Measurements from ENCODE around the gene BAIAP2L1. TPM values are rescaled to one million over a fixed set of nuclear protein-coding genes. Genes with fewer than 3 reads are reported as not detected.

The BAIAP2L1 gene
- polyA plus RNA-seq, 1 donor (not counting 4 experiments of a cell fraction or from before 2014, with no cell fraction given) = 41.7 TPM

- Histone ChIP-seq H3K79me2 (ENCODE audit: control insufficient read depth, insufficient read depth, low read length) (peaks cover 17% of the 10 kb centered on the region), H2AFZ (ENCODE audit: control insufficient read depth, low read length) (no peak overlapping the region), H3K9me3 (ENCODE audit: control insufficient read depth, low read depth, low read length) (no peaks in the 10 kb centered on the region), H3K4me3 (ENCODE audit: control insufficient read depth in 2 of 3, extremely low read depth in 1 of 3, insufficient read depth in 2 of 3, low read depth in 1 of 3, low read length in 3 of 3) (no peak overlapping the region), H3K9me1 (ENCODE audit: control insufficient read depth, extremely low read depth, insufficient read depth, low read length) (no peaks in the 10 kb centered on the region), H3K27ac (ENCODE audit: control insufficient read depth, insufficient read depth, low read length) (no peak overlapping the region), H3K4me1 (ENCODE audit: control insufficient read depth, extremely low read depth, insufficient read depth, low read length) (peaks cover 8% of the 10 kb centered on the region), H3K9ac (ENCODE audit: control insufficient read depth, extremely low read depth, insufficient read depth, low read length) (peak overlapping the region; percentile 80), H3K4me2 (ENCODE audit: control insufficient read depth, extremely low read depth, insufficient read depth, low read depth, low read length) (peak overlapping the region; percentile 81), H4K20me1 (ENCODE audit: control insufficient read depth, extremely low read depth, insufficient read depth, low read length) (no peaks in the 10 kb centered on the region), H3K36me3 (ENCODE audit: control insufficient read depth in 2 of 2, extremely low read depth in 1 of 2, insufficient read depth in 2 of 2, low read length in 2 of 2) (peaks cover 0 to 3% of the 10 kb centered on the region in 2 experiments), H3K27me3 (ENCODE audit: control insufficient read depth, extremely low read depth, insufficient read depth, low read length) (no peaks in the 10 kb centered on the region)
- dilution Hi-C loops (cut with MboI; ENCODE audit: extremely low pct_ligation_motif_present, low sequenced_read_pairs) = no loop called here
- no peak for FAIRE-seq
- DNase-seq (ENCODE audit: low read depth, low spot score) = no peak
- no peak for TF ChIP-seq CTCF (optimal IDR thresholded peaks at IDR 0.05 in 1 of 3, IDR thresholded peaks at IDR 0.05 in 1 of 3, conservative IDR thresholded peaks at IDR 0.05 in 1 of 3; ENCODE audit: extremely low read depth in 1 of 3, insufficient read depth in 2 of 3, low read length in 3 of 3)
- TF ChIP-seq EZH2 (IDR thresholded peaks at IDR 0.05; ENCODE audit: low read length) = no peak
Observed at GRCh38 chr7:98250789-98251188, 150.1 kb downstream of the BAIAP2L1 start.

- H3K79me2 ChIP-seq (ENCODE audit: control insufficient read depth, insufficient read depth, low read length) = peaks cover 13% of the 10 kb centered on the region
- no peak for TF ChIP-seq EZH2 (IDR thresholded peaks at IDR 0.05; ENCODE audit: low read length)
- no peak for TF ChIP-seq CTCF (optimal IDR thresholded peaks at IDR 0.05 in 1 of 3, IDR thresholded peaks at IDR 0.05 in 1 of 3, conservative IDR thresholded peaks at IDR 0.05 in 1 of 3; ENCODE audit: extremely low read depth in 1 of 3, insufficient read depth in 2 of 3, low read length in 3 of 3)
- no peaks in the 10 kb centered on the region for H3K27me3 ChIP-seq (ENCODE audit: control insufficient read depth, extremely low read depth, insufficient read depth, low read length)
- no peak overlapping the region for H2AFZ ChIP-seq (ENCODE audit: control insufficient read depth, low read length)
- no peak overlapping the region for H3K27ac ChIP-seq (ENCODE audit: control insufficient read depth, insufficient read depth, low read length)
- peaks cover 8% of the 10 kb centered on the region for H3K4me1 ChIP-seq (ENCODE audit: control insufficient read depth, extremely low read depth, insufficient read depth, low read length)
- DNase-seq (ENCODE audit: low read depth, low spot score) (no peak), FAIRE-seq (no peak)
- H3K9ac ChIP-seq (ENCODE audit: control insufficient read depth, extremely low read depth, insufficient read depth, low read length) = no peak overlapping the region
- H3K4me2 ChIP-seq (ENCODE audit: control insufficient read depth, extremely low read depth, insufficient read depth, low read depth, low read length) = no peak overlapping the region
- no peaks in the 10 kb centered on the region for H3K9me3 ChIP-seq (ENCODE audit: control insufficient read depth, low read depth, low read length)
- dilution Hi-C loops (cut with MboI; ENCODE audit: extremely low pct_ligation_motif_present, low sequenced_read_pairs) = no loop called here
- H4K20me1 ChIP-seq (ENCODE audit: control insufficient read depth, extremely low read depth, insufficient read depth, low read length) = no peaks in the 10 kb centered on the region
- no peak overlapping the region for H3K4me3 ChIP-seq (ENCODE audit: control insufficient read depth in 2 of 3, extremely low read depth in 1 of 3, insufficient read depth in 2 of 3, low read depth in 1 of 3, low read length in 3 of 3)
- no peaks in the 10 kb centered on the region for H3K9me1 ChIP-seq (ENCODE audit: control insufficient read depth, extremely low read depth, insufficient read depth, low read length)
- peaks cover 3 to 4% of the 10 kb centered on the region in 2 experiments for H3K36me3 ChIP-seq (ENCODE audit: control insufficient read depth in 2 of 2, extremely low read depth in 1 of 2, insufficient read depth in 2 of 2, low read length in 2 of 2)
Observed at GRCh38 chr7:98249106-98249505, 151.8 kb downstream of the BAIAP2L1 start.

Data from keratinocyte (primary cell).